ENCODE data around the gene RNF146. TPM values are rescaled to one million over a fixed set of nuclear protein-coding genes. Genes with fewer than 3 reads are reported as not detected.
"Not testable (repeated sequence)": the region's sequence is repeated elsewhere in the genome, so short reads cannot be mapped to it uniquely, and the experiment has no call there.

The RNF146 gene
- total RNA-seq (2014; rRNA removed; shearing (Covaris generic); ENCODE audit: low replicate concordance), result 35.7 and 50.1 TPM in 2 replicates

DNA sequence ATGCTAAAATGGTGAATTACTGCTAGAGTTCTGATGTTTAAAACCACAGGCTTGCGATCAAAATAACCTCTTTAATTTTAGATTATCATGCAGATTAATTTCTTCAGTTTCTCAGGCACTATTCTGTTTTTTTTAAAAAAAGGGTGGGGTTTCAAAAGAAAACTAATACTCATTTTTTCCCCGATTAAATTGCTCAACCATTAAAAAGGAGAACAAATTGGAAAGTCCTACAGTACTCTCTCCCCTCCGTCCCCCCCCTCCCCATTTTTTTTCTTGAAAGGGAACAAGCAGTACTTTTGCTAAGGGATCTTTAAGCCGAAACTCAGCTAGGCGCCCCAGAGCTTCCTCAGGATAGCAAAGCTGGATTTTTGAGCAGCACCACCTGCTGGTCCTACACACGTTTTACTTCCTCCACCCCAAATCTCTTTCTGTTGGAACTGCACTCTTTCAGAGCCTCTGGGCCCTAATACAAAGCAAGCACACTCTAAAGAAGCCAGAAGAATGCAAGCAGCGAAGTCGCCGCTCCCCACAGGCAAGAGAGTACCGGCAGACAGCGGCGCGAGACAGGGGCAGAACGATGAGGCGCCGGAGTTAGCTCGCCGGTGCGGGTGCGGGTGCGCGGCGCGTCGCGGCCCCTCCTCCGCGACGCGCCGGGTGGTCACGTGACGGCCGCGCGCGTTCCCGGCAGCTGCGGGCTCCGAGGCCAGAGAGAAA lies at the start of gene RNF146:
Gene RNF146, plus strand, starts transcription at position 687 of the 714 bp plus-strand sequence. CDS start 13,475 bp downstream, outside the sequence.
- Histone ChIP-seq H3K4me3 (ENCODE audit: low read length) (peak within 1 kb of the TSS; percentile 97), H3K9me2 (replicated peaks; ENCODE audit: insufficient read depth, low read length) (no peaks in the 10 kb centered on the region)

GRCh38 chr6:127219869-127220268 lies 46.8 kb upstream of the RNF146 start:
- Histone ChIP-seq H3K9me2 (replicated peaks; ENCODE audit: insufficient read depth, low read length) (no peaks in the 10 kb centered on the region), H2AFZ (ENCODE audit: low read length) (no peak overlapping the region), H3K4me1 (ENCODE audit: low read length) (no peaks in the 10 kb centered on the region), H3K9me3 (ENCODE audit: low read length) (no peaks in the 10 kb centered on the region), H4K20me1 (ENCODE audit: insufficient read depth, low read depth, low read length) (no peaks in the 10 kb centered on the region), H3K27me3 (ENCODE audit: low read length) (no peaks in the 10 kb centered on the region), H3K79me2 (ENCODE audit: low read length) (no peaks in the 10 kb centered on the region), H3K4me3 (ENCODE audit: low read length) (no peak overlapping the region), H3K27ac (ENCODE audit: low read length) (no peak overlapping the region), H3K36me3 (ENCODE audit: insufficient read depth, low read length) (no peaks in the 10 kb centered on the region), H3K4me2 (ENCODE audit: low read depth, low read length, poor library complexity, severe bottlenecking) (no peak overlapping the region), H3K9ac (ENCODE audit: low read length) (no peak overlapping the region)
- no peak for DNase-seq

More for the DNA sequence above, at the start of gene RNF146:
- Histone ChIP-seq H3K4me1 (ENCODE audit: low read length) (peaks cover 24% of the 10 kb centered on the region), H3K9me3 (ENCODE audit: low read length) (no peaks in the 10 kb centered on the region), H3K27me3 (ENCODE audit: low read length) (no peaks in the 10 kb centered on the region), H3K27ac (ENCODE audit: low read length) (peak within 1 kb of the TSS; percentile 90), H3K4me2 (ENCODE audit: low read depth, low read length, poor library complexity, severe bottlenecking) (peak within 1 kb of the TSS; percentile 100), H3K79me2 (ENCODE audit: low read length) (peaks cover 42% of the 10 kb centered on the region), H4K20me1 (ENCODE audit: insufficient read depth, low read depth, low read length) (0 out of 2 replicates have a peak, but pooled peaks cover 4% of the 10 kb centered on the region), H3K9ac (ENCODE audit: low read length) (peak within 1 kb of the TSS; percentile 95), H2AFZ (ENCODE audit: low read length) (peak within 1 kb of the TSS; percentile 91; the same call in 1 of the 2 replicates), H3K36me3 (ENCODE audit: insufficient read depth, low read length) (no peaks in the 10 kb centered on the region)
- DNase-seq, result peak; percentile 88

- H3K4me1 ChIP-seq (ENCODE audit: low read length), result no peaks in the 10 kb centered on the region
- no peak for DNase-seq
- no peak overlapping the region for H2AFZ ChIP-seq (ENCODE audit: low read length)
- H3K9ac ChIP-seq (ENCODE audit: low read length), result no peak overlapping the region
- no peaks in the 10 kb centered on the region for H4K20me1 ChIP-seq (ENCODE audit: insufficient read depth, low read depth, low read length)
- H3K36me3 ChIP-seq (ENCODE audit: insufficient read depth, low read length), result no peaks in the 10 kb centered on the region
- no peak overlapping the region for H3K4me2 ChIP-seq (ENCODE audit: low read depth, low read length, poor library complexity, severe bottlenecking)
- no peaks in the 10 kb centered on the region for H3K27me3 ChIP-seq (ENCODE audit: low read length)
- H3K9me3 ChIP-seq (ENCODE audit: low read length), result no peaks in the 10 kb centered on the region
- H3K27ac ChIP-seq (ENCODE audit: low read length), result no peak overlapping the region
- no peak overlapping the region for H3K4me3 ChIP-seq (ENCODE audit: low read length)
- H3K9me2 ChIP-seq (replicated peaks; ENCODE audit: insufficient read depth, low read length), result no peaks in the 10 kb centered on the region
- H3K79me2 ChIP-seq (ENCODE audit: low read length), result no peaks in the 10 kb centered on the region
These were observed 45.5 kb upstream of the RNF146 start for GRCh38 chr6:127221201-127221600.

DNA sequence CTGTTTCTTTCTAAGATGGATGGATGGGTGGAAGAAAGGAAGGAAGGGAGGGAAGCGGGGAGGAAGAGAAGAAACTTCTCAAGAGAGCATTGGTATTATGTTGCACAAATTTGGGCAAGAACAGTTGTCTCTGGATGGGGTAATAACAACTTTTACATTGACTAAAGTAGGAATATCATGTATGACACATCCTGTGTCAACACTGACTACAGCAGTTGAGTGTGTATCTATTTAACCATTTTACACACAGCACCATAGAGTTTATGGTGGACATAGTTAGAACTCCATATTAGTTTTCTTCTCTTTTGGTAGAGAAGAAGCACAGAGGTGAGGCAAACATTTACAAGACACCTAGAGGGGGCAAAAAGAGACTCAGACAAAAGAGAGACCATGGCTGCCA lies 44.2 kb upstream of the RNF146 start:
- no peaks in the 10 kb centered on the region for H3K9me3 ChIP-seq (ENCODE audit: low read length)
- no peaks in the 10 kb centered on the region for H3K27me3 ChIP-seq (ENCODE audit: low read length)
- H3K4me3 ChIP-seq (ENCODE audit: low read length), result no peak overlapping the region
- H3K27ac ChIP-seq (ENCODE audit: low read length), result no peak overlapping the region
- H4K20me1 ChIP-seq (ENCODE audit: insufficient read depth, low read depth, low read length), result no peaks in the 10 kb centered on the region
- H3K79me2 ChIP-seq (ENCODE audit: low read length), result no peaks in the 10 kb centered on the region
- no peaks in the 10 kb centered on the region for H3K36me3 ChIP-seq (ENCODE audit: insufficient read depth, low read length)
- no peaks in the 10 kb centered on the region for H3K9me2 ChIP-seq (replicated peaks; ENCODE audit: insufficient read depth, low read length)
- no peaks in the 10 kb centered on the region for H3K4me1 ChIP-seq (ENCODE audit: low read length)
- no peak overlapping the region for H2AFZ ChIP-seq (ENCODE audit: low read length)
- no peak overlapping the region for H3K4me2 ChIP-seq (ENCODE audit: low read depth, low read length, poor library complexity, severe bottlenecking)
- H3K9ac ChIP-seq (ENCODE audit: low read length), result no peak overlapping the region
- no peak for DNase-seq

- Histone ChIP-seq H3K27ac (ENCODE audit: low read length) (no peak overlapping the region), H3K4me1 (ENCODE audit: low read length) (no peaks in the 10 kb centered on the region), H3K9me3 (ENCODE audit: low read length) (no peaks in the 10 kb centered on the region), H2AFZ (ENCODE audit: low read length) (no peak overlapping the region), H4K20me1 (ENCODE audit: insufficient read depth, low read depth, low read length) (no peaks in the 10 kb centered on the region), H3K27me3 (ENCODE audit: low read length) (no peaks in the 10 kb centered on the region), H3K9me2 (replicated peaks; ENCODE audit: insufficient read depth, low read length) (no peaks in the 10 kb centered on the region), H3K36me3 (ENCODE audit: insufficient read depth, low read length) (no peaks in the 10 kb centered on the region), H3K79me2 (ENCODE audit: low read length) (no peaks in the 10 kb centered on the region), H3K9ac (ENCODE audit: low read length) (no peak overlapping the region), H3K4me3 (ENCODE audit: low read length) (no peak overlapping the region), H3K4me2 (ENCODE audit: low read depth, low read length, poor library complexity, severe bottlenecking) (no peak overlapping the region)
- DNase-seq, result no peak
These were observed 41.2 kb upstream of the RNF146 start for GRCh38 chr6:127225497-127225896.

- DNase-seq; H3K27me3 ChIP-seq (ENCODE audit: low read length); H3K9me3 ChIP-seq (ENCODE audit: low read length); H4K20me1 ChIP-seq (ENCODE audit: insufficient read depth, low read depth, low read length); H3K36me3 ChIP-seq (ENCODE audit: insufficient read depth, low read length); H3K4me1 ChIP-seq (ENCODE audit: low read length); H3K4me2 ChIP-seq (ENCODE audit: low read depth, low read length, poor library complexity, severe bottlenecking); H3K9ac ChIP-seq (ENCODE audit: low read length); H2AFZ ChIP-seq (ENCODE audit: low read length); H3K79me2 ChIP-seq (ENCODE audit: low read length); H3K4me3 ChIP-seq (ENCODE audit: low read length); H3K9me2 ChIP-seq (replicated peaks; ENCODE audit: insufficient read depth, low read length); H3K27ac ChIP-seq (ENCODE audit: low read length): not testable (repeated sequence)
These were observed 32.8 kb upstream of the RNF146 start for GRCh38 chr6:127233819-127234218.

DNA sequence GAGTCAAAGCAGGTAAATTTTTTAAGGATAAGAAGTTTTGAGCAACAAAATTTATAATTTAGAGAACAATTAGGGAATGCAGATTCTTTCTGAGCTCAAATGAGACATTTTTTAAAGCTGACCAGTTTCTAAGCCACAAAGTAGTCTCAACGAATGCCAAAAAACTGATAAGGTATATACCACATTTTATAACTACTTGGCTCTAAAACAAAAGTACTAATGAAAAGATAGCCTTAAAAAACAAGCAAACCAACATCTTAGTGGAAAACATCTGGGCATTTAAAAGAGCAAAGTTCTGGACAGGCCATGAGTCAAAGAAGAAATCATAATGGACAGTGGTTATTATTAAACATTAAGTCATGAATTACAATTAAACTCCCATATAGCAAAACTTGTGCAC lies 23.2 kb upstream of the RNF146 start:
- Histone ChIP-seq H3K9me3 (ENCODE audit: low read length) (no peaks in the 10 kb centered on the region), H3K4me3 (ENCODE audit: low read length) (no peak overlapping the region), H3K9ac (ENCODE audit: low read length) (no peak overlapping the region), H3K4me1 (ENCODE audit: low read length) (no peaks in the 10 kb centered on the region), H3K79me2 (ENCODE audit: low read length) (no peaks in the 10 kb centered on the region), H3K36me3 (ENCODE audit: insufficient read depth, low read length) (no peaks in the 10 kb centered on the region), H3K4me2 (ENCODE audit: low read depth, low read length, poor library complexity, severe bottlenecking) (no peak overlapping the region), H2AFZ (ENCODE audit: low read length) (no peak overlapping the region), H3K9me2 (replicated peaks; ENCODE audit: insufficient read depth, low read length) (no peaks in the 10 kb centered on the region), H3K27me3 (ENCODE audit: low read length) (no peaks in the 10 kb centered on the region), H3K27ac (ENCODE audit: low read length) (no peak overlapping the region), H4K20me1 (ENCODE audit: insufficient read depth, low read depth, low read length) (no peaks in the 10 kb centered on the region)
- no peak for DNase-seq

DNA sequence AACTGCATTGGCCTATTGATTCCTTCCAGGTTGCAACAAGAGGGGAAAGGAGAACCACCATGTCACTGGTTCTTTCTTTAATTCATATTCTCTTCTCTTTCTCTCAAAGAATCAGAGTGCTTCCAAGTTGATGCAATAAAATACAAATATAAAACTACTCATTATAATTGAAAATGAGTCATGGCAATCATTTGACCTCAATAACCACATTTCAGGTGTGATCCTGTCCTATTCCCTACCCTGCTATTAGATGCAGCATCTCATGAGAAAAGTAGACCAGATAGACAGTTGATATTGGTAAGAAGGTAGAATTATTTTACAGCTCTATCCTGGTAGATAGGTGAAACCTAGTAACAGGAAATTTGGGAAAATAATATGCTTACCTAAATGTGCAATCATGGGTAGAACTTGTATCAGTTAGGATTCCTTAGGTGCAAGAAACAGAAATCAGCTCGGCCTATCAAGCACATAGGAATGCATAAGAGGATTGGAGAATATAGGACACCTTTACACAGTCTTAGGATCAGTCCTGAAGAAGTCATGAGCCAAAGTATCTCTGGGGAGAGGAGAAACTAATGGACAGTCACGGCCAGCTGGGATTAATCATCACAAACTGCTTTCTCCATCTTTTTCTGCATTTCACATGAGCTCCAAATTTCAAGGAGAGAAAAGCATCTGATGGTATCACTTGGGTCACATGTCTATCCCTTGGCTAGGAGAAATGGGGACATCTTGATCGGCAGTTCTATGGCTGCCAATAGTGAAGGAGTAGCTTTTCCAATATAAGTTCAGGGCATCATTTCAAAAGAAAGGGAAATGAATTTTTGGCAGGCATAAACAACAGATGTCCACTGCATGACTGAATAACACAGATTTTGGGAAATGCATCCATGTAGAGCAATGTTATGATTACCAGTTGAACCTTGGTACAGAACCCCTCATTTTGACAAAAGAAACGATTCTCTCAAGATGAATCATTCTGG lies 19.3 kb upstream of the RNF146 start:
- H2AFZ ChIP-seq (ENCODE audit: low read length), result no peak overlapping the region
- H3K4me1 ChIP-seq (ENCODE audit: low read length), result no peaks in the 10 kb centered on the region
- H3K79me2 ChIP-seq (ENCODE audit: low read length), result no peaks in the 10 kb centered on the region
- no peaks in the 10 kb centered on the region for H4K20me1 ChIP-seq (ENCODE audit: insufficient read depth, low read depth, low read length)
- no peak overlapping the region for H3K9ac ChIP-seq (ENCODE audit: low read length)
- DNase-seq, result no peak
- no peak overlapping the region for H3K27ac ChIP-seq (ENCODE audit: low read length)
- H3K36me3 ChIP-seq (ENCODE audit: insufficient read depth, low read length), result no peaks in the 10 kb centered on the region
- no peaks in the 10 kb centered on the region for H3K9me2 ChIP-seq (replicated peaks; ENCODE audit: insufficient read depth, low read length)
- no peaks in the 10 kb centered on the region for H3K9me3 ChIP-seq (ENCODE audit: low read length)
- no peak overlapping the region for H3K4me2 ChIP-seq (ENCODE audit: low read depth, low read length, poor library complexity, severe bottlenecking)
- no peak overlapping the region for H3K4me3 ChIP-seq (ENCODE audit: low read length)
- no peaks in the 10 kb centered on the region for H3K27me3 ChIP-seq (ENCODE audit: low read length)
